ENCODE results near the gene FAM20B.
A peak's percentile ranks its signal among the peaks of the same experiment; 100 is the strongest.

Gene FAM20B

DNA sequence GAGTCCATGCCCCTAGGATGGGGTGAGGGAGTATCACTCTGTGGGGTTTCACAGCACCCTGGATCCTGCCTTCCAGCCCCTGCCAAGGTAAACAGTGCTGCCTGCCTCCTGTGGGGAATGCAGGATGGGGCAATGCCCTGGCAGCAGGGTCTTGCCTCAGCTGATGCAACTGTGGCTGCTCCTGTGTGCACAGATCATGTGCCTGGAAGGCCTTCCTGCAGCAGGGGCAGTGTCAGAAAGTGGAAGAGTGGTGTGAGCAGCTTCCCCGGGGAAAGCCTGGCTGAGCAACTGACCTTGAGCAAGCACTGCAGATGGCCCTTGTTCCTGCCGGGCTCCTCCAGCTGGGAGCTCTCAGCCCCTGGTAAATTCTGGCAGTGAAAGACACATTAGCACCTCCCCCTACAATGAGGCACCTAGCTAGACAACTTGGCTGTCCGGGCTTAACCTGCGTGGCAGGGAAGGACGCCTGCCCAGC lies 66.0 kb downstream of the FAM20B start:
- DNase-seq (ENCODE audit: low read depth, low spot score): no peak

DNA sequence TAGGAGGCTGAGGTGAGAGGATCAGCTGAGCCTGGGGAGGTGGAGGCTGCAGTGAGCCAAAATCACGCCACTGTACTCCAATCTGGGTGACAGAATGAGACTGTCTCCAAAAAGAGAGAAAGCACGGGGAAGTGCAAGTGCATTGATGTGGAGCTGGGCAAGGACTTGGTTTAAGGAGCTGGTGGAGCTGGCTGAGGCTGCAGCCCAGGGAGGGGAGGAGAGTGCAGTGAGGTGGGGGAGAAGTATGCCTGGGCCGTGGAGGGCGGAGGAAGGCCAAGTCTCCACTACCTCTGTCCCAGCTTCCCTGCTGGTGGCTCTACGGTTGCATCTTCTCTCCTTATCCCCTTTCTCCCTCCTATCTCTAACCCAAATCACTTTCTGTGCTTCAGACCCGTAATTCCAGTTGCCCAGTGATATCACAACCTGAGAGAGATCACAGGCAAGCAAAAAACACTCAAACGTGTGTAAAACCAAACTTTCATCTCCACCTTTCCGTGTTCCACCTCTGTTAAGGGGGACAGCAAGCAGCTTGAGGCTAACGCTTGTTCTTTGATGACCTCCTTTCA lies 67.3 kb downstream of the FAM20B start:
- no peak for DNase-seq (ENCODE audit: low read depth, low spot score)

DNA sequence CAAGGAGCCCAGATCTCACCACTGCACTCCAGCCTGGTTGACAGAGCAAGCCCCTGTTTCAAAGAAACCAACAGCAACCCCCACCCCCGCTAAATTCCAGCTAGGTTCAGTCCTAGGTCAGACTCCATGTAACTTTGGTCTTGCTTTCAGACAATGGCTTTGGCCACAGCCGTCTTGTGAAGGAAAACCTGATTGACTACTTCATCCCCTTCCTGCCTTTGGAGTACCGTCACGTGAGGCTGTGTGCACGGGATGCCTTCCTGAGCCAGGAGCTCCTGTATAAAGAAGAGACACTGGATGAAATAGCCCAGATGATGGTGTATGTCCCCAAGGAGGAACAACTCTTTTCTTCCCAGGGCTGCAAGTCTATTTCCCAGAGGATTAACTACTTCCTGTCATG lies 69.1 kb downstream of the FAM20B start:
- no peak for DNase-seq (ENCODE audit: low read depth, low spot score)

DNA sequence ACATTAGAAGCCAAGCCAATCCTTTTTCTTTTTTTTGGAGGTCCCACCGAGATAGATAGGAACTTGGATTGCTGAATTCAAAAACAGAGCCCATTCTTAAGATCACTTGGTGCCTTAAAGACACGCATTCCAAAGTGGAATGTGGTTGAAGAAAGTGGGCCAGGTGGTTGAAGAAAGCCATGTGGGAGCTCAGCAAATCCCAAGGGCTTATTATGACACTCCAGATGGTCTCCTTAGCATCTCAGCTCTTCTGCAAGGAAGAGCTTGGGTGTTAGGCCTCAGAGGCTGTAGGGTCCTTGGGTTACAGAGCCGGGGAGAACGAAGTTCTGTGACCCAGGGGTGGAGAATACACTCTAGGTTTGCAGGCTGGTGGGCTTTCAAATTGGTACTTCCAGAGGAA lies 69.7 kb downstream of the FAM20B start:
- DNase-seq (ENCODE audit: low read depth, low spot score): no peak

DNA sequence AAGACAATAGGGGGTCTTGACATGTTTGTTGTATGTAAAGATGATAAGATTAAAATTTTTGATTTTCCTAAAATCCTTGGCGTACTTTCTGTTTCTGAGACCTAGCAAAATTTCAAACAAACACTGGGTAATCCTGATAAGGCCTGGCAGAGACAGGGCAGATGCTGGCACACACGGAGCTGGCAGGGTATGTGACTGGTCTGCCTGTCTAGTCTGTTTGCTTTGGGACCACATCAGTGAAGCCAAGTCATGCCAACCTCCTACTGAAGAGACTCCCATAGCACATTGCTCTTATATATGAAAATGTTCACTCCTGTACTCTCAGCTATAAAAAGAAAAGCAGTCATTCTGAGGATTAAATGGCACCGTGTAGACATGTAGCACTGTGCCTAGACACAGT lies 70.2 kb downstream of the FAM20B start:
- DNase-seq (ENCODE audit: low read depth, low spot score): no peak

DNA sequence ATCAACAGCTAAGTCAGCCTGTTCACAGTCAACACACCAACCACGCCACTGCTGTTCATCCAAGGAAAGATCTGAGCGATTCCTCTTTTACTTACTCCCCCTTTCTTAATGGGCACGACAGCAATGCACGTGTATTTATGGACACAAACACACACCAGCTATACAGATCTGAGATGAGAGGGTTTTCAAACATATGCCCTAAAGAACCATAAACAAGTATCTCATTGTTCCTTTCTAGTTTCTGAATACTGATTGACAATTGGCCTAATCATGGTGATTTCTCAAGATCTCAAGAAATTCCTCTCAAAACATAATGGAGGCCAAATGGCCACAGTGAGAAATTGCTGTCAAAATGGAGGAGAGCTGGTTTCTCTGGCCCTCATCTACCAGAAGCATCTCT lies 74.2 kb downstream of the FAM20B start:
- DNase-seq (ENCODE audit: low read depth, low spot score): no peak

DNA sequence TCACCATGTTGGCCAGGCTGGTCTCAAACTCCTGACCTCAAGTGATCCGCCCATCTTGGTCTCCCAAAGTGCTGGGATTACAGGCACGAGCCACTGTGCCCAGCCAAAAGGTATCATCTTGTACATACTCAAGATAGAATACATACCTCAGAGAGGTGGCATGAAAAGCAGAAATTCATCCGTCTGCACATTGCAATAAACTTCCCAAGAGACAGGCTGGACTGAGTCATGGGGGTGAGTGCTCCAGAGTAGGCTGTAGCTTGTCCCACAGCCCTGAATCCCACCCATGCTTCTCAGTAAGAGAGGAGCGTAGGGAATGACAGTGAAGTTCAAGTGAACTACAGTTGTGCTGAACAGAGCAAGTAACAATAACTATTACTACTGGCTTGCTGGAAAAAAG lies 75.9 kb downstream of the FAM20B start:
- DNase-seq (ENCODE audit: low read depth, low spot score): no peak

DNA sequence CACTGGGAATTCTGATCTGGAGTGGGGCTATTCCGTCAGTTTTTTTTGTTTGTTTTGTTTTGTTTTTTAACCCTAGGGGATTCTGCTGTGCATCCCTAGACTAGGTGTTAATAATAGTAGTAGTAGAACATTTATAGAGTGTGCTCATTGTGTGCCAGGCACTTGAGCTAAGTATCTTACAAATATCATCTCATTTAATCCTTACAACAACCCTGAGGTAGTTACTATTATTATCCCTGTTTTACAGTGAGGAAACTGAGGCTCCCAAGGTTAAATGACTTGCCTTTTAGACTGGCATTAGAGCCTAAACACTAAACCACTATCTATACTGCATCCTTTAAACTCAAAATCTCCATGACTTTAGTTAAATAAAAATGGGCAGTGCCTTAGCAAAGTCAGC lies 78.3 kb downstream of the FAM20B start:
- no peak for DNase-seq (ENCODE audit: low read depth, low spot score)

DNA sequence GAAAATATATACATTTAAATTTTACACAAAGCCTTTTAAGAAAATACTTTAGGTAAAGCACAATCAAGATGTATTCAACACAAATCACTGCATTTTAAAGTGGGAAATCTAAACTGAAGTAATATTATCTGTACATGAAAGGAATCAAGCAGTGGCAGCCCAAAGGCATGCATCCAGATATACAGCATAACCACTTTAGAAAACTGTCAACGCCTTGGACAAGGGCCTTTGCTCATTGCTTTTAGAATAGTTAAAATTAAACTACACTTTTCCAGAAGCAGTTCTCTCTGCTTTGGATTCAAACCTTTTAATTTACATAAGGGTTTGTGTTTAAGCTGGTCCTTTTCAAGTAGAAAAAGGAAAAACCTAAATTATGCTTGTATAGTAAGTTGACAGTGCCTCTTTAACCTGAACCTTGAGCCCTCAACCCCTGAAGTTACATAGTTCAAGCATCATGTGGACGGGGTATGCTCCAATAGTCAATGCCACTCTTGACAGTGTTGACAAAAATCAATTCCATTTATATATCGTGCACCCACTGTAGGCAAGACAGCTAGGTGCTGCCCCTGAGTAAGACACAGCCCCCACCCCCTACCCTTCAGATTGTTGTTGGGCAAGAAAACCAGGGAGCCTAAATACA lies 79.0 kb downstream of the FAM20B start:
- no peak for DNase-seq (ENCODE audit: low read depth, low spot score)

DNA sequence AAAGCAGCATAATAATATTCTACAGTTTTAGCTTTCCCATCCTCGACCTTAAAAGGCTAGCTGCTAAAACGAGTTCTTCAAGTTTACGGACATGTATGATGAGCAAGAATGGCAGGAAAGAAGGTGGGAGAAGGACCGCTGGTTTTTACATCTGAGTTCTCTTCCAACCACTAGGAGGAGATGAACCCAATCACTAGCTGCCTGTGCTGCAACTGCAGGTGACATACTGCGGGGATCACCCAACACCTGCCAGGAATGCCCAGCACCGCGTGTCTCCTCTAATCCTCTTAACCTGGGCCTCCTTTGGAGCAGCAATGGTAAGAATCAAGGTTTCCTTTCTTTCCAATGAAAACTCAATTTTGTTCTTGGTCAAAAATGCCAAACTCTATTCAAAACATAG lies 79.7 kb downstream of the FAM20B start:
- peak; percentile 30 for DNase-seq (ENCODE audit: low read depth, low spot score)

DNA sequence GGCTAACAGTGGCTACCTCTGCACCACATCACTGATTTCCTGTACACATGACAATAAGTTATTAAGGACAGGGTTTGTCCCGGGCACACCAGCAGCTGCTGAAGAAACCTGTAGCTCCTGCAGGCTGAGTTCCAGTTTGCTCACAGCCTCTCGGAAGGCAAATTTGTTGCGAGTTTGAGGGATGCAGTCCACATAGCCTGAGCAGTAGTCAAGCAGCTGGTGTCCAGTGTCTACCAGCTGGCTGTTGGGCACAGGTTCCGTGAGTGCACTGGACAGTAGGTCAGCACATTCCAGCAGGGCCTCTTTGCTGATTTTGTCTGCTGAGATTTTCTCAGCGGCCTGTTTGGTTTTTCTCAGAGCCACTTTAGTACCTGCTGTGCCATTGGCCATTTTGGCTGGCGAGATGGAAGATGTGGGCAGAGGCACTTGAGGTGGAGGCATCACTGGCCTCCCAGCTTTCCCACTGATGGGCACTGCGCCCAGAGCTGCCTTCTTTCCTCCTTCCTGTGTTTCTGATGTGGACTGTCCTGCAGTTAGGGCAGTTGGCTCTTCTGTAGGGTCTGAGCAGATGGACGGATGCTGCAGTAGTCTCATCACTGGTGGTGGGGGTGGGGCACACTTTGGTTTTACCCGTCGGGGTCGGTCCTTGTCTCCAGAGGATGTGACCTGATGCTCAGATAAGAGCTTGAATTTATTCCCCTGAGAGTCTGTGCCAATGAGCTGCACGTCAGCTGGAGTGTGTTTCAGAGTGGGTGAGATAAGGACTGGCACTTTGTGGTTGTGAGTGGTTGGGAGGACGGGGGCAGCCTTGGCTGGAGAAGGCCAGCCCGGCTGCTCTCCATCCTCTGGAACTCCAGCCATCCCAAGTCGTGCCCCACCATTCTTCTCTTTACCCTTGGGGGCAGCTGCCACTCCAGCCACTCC lies 82.3 kb downstream of the FAM20B start:
- no peak for DNase-seq (ENCODE audit: low read depth, low spot score)

DNA sequence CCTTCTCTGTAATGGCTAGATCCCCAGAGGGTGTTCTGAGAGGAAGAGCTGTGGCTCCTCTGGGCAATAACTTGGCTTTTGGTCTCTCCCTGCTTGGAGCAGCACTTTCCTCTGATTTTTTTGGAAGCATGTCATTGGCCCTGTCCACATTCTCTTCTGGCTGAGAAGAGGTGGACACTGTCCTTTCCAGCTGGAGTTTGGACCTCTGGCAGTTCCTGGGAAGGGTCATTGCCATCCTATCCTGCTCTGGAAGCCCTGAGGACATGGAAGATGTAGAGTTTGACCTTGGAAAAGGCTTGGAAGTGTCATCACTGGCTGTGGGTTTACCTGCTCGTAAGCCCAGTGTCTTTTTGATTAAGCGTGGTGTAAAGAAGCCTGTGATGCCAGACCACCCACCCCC lies 83.0 kb downstream of the FAM20B start:
- no peak for DNase-seq (ENCODE audit: low read depth, low spot score)

DNA sequence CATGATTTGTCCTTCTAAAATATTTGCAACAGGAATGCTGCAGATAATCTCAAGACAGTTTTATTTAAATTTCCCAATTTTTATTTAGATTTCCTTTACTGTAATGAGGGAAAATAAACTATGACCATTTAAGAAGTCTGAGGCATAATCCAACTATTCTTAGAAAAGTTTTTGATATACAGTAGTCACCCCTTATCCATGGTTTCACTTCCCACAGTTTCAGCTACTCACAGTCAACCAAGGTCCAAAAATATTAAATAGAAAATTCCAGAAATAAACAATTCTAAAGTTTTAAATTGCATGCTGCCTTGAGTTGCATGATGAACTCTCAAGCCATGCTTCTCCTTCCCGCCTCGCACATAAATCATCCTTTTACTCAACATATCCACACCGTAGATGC lies 89.5 kb downstream of the FAM20B start:
- DNase-seq (ENCODE audit: low read depth, low spot score): no peak

DNA sequence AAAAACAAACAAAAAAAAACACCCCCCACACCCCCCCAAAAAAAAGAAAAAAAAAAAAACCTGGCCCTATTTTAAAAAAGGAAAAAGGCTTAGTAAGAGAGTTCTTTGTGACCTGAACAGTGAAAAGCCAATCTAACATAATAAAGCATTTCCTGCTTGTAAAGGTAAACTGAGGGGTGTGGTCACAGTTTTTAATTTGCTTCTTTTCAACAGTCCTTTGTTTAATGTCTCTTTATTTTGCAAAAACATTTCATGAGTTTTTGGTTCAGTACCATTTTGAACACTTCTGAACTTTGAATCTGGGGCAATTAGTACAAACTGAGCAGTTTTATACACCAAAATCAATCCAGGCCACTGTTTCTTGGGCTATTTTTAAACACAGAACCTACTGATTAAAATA lies 93.8 kb downstream of the FAM20B start:
- DNase-seq (ENCODE audit: low read depth, low spot score): no peak

DNA sequence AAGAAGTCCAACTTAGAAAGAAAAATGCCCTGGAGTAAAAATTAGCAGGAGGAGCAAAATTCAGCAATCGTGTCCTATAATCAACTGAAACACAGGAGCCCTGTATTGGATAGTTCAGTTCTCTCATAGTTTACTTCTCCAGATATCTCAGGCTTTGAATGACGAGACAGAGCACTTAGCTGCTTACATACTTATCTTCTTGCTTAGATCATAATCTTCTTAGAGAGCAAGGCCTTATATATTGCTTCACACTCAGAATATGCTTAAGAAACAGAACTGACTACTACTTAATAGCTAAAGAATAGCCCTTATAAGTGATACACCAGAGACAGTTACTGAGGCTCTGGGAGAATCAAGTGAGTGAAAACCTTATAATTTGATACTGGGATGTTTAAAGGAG lies 95.0 kb downstream of the FAM20B start:
- DNase-seq (ENCODE audit: low read depth, low spot score): no peak

DNA sequence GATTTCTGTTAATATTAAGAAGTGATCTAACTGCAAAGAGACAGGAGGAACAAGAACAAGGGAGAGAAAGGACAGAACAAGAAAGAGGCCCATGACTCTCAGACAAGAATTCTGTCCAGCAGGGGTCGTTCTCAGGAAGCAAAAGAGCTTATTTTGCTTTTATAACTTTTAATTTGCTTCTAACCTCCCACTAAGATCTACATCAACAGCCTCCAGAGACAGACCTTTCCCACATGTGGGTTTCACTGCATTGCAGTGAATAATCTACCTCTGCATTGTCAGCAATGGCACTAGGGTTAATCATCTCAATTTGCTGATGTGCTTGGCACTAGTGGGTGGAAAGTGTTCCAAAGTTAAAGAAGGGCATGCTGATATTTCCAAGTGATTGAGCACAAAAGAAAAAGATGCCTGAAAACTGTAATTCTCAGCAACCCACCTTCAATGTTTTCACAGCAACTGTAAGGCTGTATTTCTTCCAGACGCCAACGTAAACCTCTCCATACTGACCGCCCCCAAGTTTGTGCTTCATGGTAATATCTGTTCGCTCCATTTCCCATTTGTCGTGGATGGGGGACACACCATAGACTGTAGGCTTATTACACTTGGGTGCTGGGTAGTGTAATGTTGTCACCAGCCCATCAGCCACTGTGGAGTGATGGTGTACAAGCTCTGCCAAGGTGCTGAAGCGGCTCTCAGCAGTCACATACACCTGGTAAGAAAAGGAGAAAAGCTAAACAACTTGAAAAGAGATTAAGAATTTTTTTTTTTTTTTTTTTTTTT lies 95.7 kb downstream of the FAM20B start:
- peak; percentile 70 for DNase-seq (ENCODE audit: low read depth, low spot score)

DNA sequence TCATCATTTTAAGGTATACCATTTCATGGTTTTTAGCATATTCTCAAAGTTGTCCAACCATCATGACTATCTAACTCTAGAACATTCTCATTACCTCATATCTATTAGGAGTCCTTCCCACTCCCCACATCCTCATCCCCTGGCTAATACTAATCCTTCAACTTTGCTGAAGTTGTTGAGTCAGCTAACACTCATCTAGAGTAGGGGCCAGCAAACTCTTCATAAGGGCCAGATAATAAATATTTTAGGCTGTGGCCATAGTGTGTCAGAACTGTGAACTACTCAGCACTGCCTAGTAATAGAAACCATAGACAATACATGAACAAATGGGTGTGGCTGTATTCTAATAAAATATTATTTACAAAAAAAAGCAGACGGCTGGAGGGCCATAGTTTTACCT lies 99.2 kb downstream of the FAM20B start:
- peak; percentile 29 for DNase-seq (ENCODE audit: low read depth, low spot score)

Measured in astrocyte of the hippocampus (primary cell).